HepG2 (cell line): Measurements from ENCODE around the gene GRPEL2. TPM values are rescaled to one million over a fixed set of nuclear protein-coding genes. Genes with fewer than 3 reads are reported as not detected.

ENCODE experiments used
- AHDC1 ChIP-seq: sonication (generic); formaldehyde crosslinking; IDR thresholded peaks from 2 replicates; pipeline ENCODE4 v1.5.1; 2020; ENCODE audit warnings: mild to moderate bottlenecking, missing genetic modification reagents, borderline replicate concordance
- E2F2 ChIP-seq: sonication (generic); formaldehyde crosslinking; IDR thresholded peaks from 2 replicates; pipeline ENCODE4 v1.4.0; 2020; ENCODE audit warnings: missing genetic modification reagents, borderline replicate concordance
- ELF4 ChIP-seq: sonication (generic); formaldehyde crosslinking; IDR thresholded peaks from 2 replicates; pipeline ENCODE4 v1.5.0; 2020; ENCODE audit warnings: missing genetic modification reagents, mild to moderate bottlenecking, moderate library complexity, borderline replicate concordance
- KAT8 ChIP-seq: IDR thresholded peaks from 2 replicates; pipeline ENCODE4 v1.6.1; 2016; ENCODE audit warnings: missing genetic modification reagents, missing compliant biosample characterization
- MAF1 ChIP-seq: sonication (generic); formaldehyde crosslinking; IDR thresholded peaks from 2 replicates; pipeline ENCODE4 v1.5.0; 2020; ENCODE audit warnings: missing genetic modification reagents, borderline replicate concordance
- MAZ ChIP-seq, 2 experiments: sonication (generic) in 1 of 2; formaldehyde crosslinking in 1 of 2; IDR thresholded peaks; 2 replicates each; pipeline versions ENCODE4 v1.5.0 to v1.6.1; 2012 to 2020; ENCODE audit warnings: low read depth in 2 of 2, mild to moderate bottlenecking in 2 of 2, borderline replicate concordance in 1 of 2, improper control_type of control experiment in 1 of 2, low read length in 1 of 2, missing genetic modification reagents in 1 of 2, moderate library complexity in 1 of 2
- MTERF4 ChIP-seq: sonication (generic); formaldehyde crosslinking; IDR thresholded peaks from 2 replicates; pipeline ENCODE4 v1.8.0; 2023; ENCODE audit warnings: mild to moderate bottlenecking, missing genetic modification reagents
- SP2 ChIP-seq: sonication (generic); formaldehyde crosslinking; IDR thresholded peaks from 2 replicates; pipeline ENCODE4 v1.5.1; 2020; ENCODE audit warnings: mild to moderate bottlenecking, missing genetic modification reagents
- TBX2 ChIP-seq: sonication (generic); formaldehyde crosslinking; IDR thresholded peaks from 2 replicates; pipeline ENCODE4 v1.5.0; 2020; ENCODE audit warnings: missing genetic modification reagents, mild to moderate bottlenecking, borderline replicate concordance
- TSC22D2 ChIP-seq: sonication (generic); formaldehyde crosslinking; IDR thresholded peaks from 2 replicates; pipeline ENCODE4 v1.5.1; 2020; ENCODE audit warnings: missing genetic modification reagents, mild to moderate bottlenecking, borderline replicate concordance
- ZNF253 ChIP-seq: sonication (generic); formaldehyde crosslinking; IDR thresholded peaks from 2 replicates; pipeline ENCODE4 v1.8.0; 2022; ENCODE audit warnings: mild to moderate bottlenecking, missing genetic modification reagents, borderline replicate concordance
- ZNF263 ChIP-seq: sonication (generic); formaldehyde crosslinking; IDR thresholded peaks from 2 replicates; pipeline ENCODE4 v1.4.0; 2020; ENCODE audit warnings: missing genetic modification reagents
- ZNF501 ChIP-seq: sonication (generic); formaldehyde crosslinking; IDR thresholded peaks from 2 replicates; pipeline ENCODE4 v1.5.1; 2020; ENCODE audit warnings: mild to moderate bottlenecking, moderate library complexity, missing genetic modification reagents
- ZNF713 ChIP-seq: sonication (generic); formaldehyde crosslinking; IDR thresholded peaks from 2 replicates; pipeline ENCODE4 v1.4.0; 2020; ENCODE audit warnings: mild to moderate bottlenecking, missing genetic modification reagents
- ZSCAN21 ChIP-seq: sonication (generic); formaldehyde crosslinking; IDR thresholded peaks from 2 replicates; pipeline ENCODE4 v1.8.0; 2022; ENCODE audit warnings: mild to moderate bottlenecking, missing genetic modification reagents, moderate library complexity, borderline replicate concordance
- polyA plus RNA-seq, 8 experiments: library from polyadenylated mRNA; depleted of rRNA in 3 of 8; stranded (reverse) in 7 of 8; unstranded in 1 of 8; fragments of >200 nt; fragmentation: Illumina TruSeq in 4 of 8; extraction: Trizol in 4 of 8; gene quantifications; 2 replicates each; pipeline versions ENCODE4 v1.2.1 to v1.2.3, GENCODE V29; 2011 to 2016; ENCODE audit warnings: low read depth in 4 of 8, missing spikeins in 1 of 8, mixed read lengths in 1 of 8; ENCODE audit not compliant: insufficient read depth in 1 of 8
- total RNA-seq, 5 experiments: library from RNA; depleted of rRNA; stranded (reverse); fragments of >200 nt; fragmentation: Illumina TruSeq; extraction: Trizol; gene quantifications; 2 replicates each; pipeline ENCODE4 v1.2.3, GENCODE V29; 2016; ENCODE audit warnings: low read depth in 1 of 5

Gene GRPEL2
- total and polyA plus RNA-seq, 2 of the 13 experiments (the other 11 are each of a cell fraction or from before 2014, with no cell fraction given), result 13.1 to 16.6 TPM

- 0 out of 2 replicates have a peak, but pooled peaks have one; percentile 21 for TF ChIP-seq E2F2
- 0 out of 2 replicates have a peak, but pooled peaks have one; percentile 20 for TF ChIP-seq AHDC1 (CRISPR knock-in tag)
- TF ChIP-seq MAF1 (CRISPR knock-in tag), result no peak
- 0 out of 2 replicates have a peak, but pooled peaks have one; percentile 61 for TF ChIP-seq MTERF4 (CRISPR knock-in tag)
- TF ChIP-seq KAT8, result no peak
- TF ChIP-seq ELF4, result peak; percentile 32; the same call in 1 of the 2 replicates
- TF ChIP-seq TSC22D2, result no peak
- 0 out of 2 replicates have a peak, but pooled peaks have one; percentile 22 for TF ChIP-seq SP2
- no peak for TF ChIP-seq ZNF263 (CRISPR knock-in tag)
- TF ChIP-seq ZNF253, result 0 out of 2 replicates have a peak, but pooled peaks have one; percentile 35
- TF ChIP-seq MAZ (IDR thresholded peaks at IDR 0.05; ENCODE audit: borderline replicate concordance, low read depth, low read length), result no peak
- peak; percentile 9; the same call in 1 of the 2 replicates for TF ChIP-seq MAZ (CRISPR knock-in tag; IDR thresholded peaks at IDR 0.05; ENCODE audit: low read depth)
- 0 out of 2 replicates have a peak, but pooled peaks have one; percentile 8 for TF ChIP-seq ZSCAN21 (CRISPR knock-in tag)
- TF ChIP-seq TBX2 (CRISPR knock-in tag), result peak; percentile 13; the same call in 1 of the 2 replicates
- TF ChIP-seq ZNF713 (CRISPR knock-in tag), result 0 out of 2 replicates have a peak, but pooled peaks have one; percentile 32
- TF ChIP-seq ZNF501 (CRISPR knock-in tag), result no peak; the same call in 1 of the 2 replicates
Measured at GRCh38 chr5:149381261-149381985, 36.1 kb downstream of the GRPEL2 start (continued).
